ENCODE measurements around the gene ERICH6.

The ERICH6 gene

GRCh38 chr3:150673966-150674365 is 29.8 kb downstream of the ERICH6 start:
- H3K79me1 ChIP-seq (ENCODE audit: low read length), result no peaks in the 10 kb centered on the region
- no peaks in the 10 kb centered on the region for H3K79me2 ChIP-seq (ENCODE audit: control insufficient read depth, insufficient read depth, low read length, poor library complexity)
- H2AFZ ChIP-seq (ENCODE audit: insufficient read depth, low read length, poor library complexity), result no peak overlapping the region
- no peak overlapping the region for H4K12ac ChIP-seq (ENCODE audit: low read depth, low read length)
- H3K9ac ChIP-seq (ENCODE audit: low read length), result no peak overlapping the region
- no peak overlapping the region for H3K23ac ChIP-seq (ENCODE audit: low read length)
- no peak overlapping the region for H3K4me3 ChIP-seq (ENCODE audit: low read depth, low read length)
- no peaks in the 10 kb centered on the region for H3K36me3 ChIP-seq (ENCODE audit: control insufficient read depth in 1 of 2, insufficient read depth in 2 of 2, low read length in 2 of 2)
- H2AK5ac ChIP-seq (ENCODE audit: low read length), result no peak overlapping the region
- no peak for DNase-seq
- no CpG with 5 or more reads among the region's 3 CpGs for WGBS (ENCODE audit: extremely low coverage, insufficient coverage, insufficient read length)
- H3K4ac ChIP-seq (ENCODE audit: low read depth, low read length), result no peak overlapping the region
- no peak overlapping the region for H2BK120ac ChIP-seq (ENCODE audit: insufficient read depth, low read length, poor library complexity)
- no peak overlapping the region for H3K14ac ChIP-seq (ENCODE audit: low read length)
- H3K27ac ChIP-seq (ENCODE audit: low read depth, low read length), result no peak overlapping the region
- H2BK5ac ChIP-seq (ENCODE audit: low read depth, low read length, poor library complexity), result no peak overlapping the region
- no peak overlapping the region for H4K91ac ChIP-seq (ENCODE audit: low read depth, low read length)
- H3K18ac ChIP-seq (ENCODE audit: low read length), result no peak overlapping the region
- H3K9me3 ChIP-seq (ENCODE audit: insufficient read depth, low read depth, low read length), result peaks cover 3% of the 10 kb centered on the region
- H2BK12ac ChIP-seq (ENCODE audit: low read length), result no peak overlapping the region
- no peaks in the 10 kb centered on the region for H3K4me1 ChIP-seq (ENCODE audit: control insufficient read depth in 1 of 2, insufficient read depth in 2 of 2, low read length in 2 of 2)
- no peak overlapping the region for H3K4me2 ChIP-seq (ENCODE audit: low read length)
- H4K8ac ChIP-seq (ENCODE audit: low read depth, low read length), result no peak overlapping the region
- H3K27me3 ChIP-seq (ENCODE audit: insufficient read depth, low read length), result no peaks in the 10 kb centered on the region

GRCh38 chr3:150666167-150666566 is 37.6 kb downstream of the ERICH6 start:
- no peak overlapping the region for H3K27ac ChIP-seq (ENCODE audit: low read depth, low read length)
- H4K12ac ChIP-seq (ENCODE audit: low read depth, low read length), result no peak overlapping the region
- no peak overlapping the region for H2BK5ac ChIP-seq (ENCODE audit: low read depth, low read length, poor library complexity)
- H3K18ac ChIP-seq (ENCODE audit: low read length), result no peak overlapping the region
- H3K27me3 ChIP-seq (ENCODE audit: insufficient read depth, low read length), result no peaks in the 10 kb centered on the region
- H3K23ac ChIP-seq (ENCODE audit: low read length), result no peak overlapping the region
- H4K8ac ChIP-seq (ENCODE audit: low read depth, low read length), result no peak overlapping the region
- H3K9ac ChIP-seq (ENCODE audit: low read length), result no peak overlapping the region
- DNase-seq, result no peak
- H2BK120ac ChIP-seq (ENCODE audit: insufficient read depth, low read length, poor library complexity), result peak overlapping the region; percentile 33
- no peaks in the 10 kb centered on the region for H3K9me3 ChIP-seq (ENCODE audit: insufficient read depth, low read depth, low read length)
- H3K4me2 ChIP-seq (ENCODE audit: low read length), result no peak overlapping the region
- no peaks in the 10 kb centered on the region for H3K36me3 ChIP-seq (ENCODE audit: control insufficient read depth in 1 of 2, insufficient read depth in 2 of 2, low read length in 2 of 2)
- H3K4me3 ChIP-seq (ENCODE audit: low read depth, low read length), result no peak overlapping the region
- H2BK12ac ChIP-seq (ENCODE audit: low read length), result no peak overlapping the region
- no peaks in the 10 kb centered on the region for H3K4me1 ChIP-seq (ENCODE audit: control insufficient read depth in 1 of 2, insufficient read depth in 2 of 2, low read length in 2 of 2)
- WGBS (ENCODE audit: extremely low coverage, insufficient coverage, insufficient read length), result no CpG with 5 or more reads among the region's 5 CpGs
- no peaks in the 10 kb centered on the region for H3K79me1 ChIP-seq (ENCODE audit: low read length)
- H4K91ac ChIP-seq (ENCODE audit: low read depth, low read length), result no peak overlapping the region
- H3K79me2 ChIP-seq (ENCODE audit: control insufficient read depth, insufficient read depth, low read length, poor library complexity), result peaks cover 1% of the 10 kb centered on the region
- no peak overlapping the region for H3K4ac ChIP-seq (ENCODE audit: low read depth, low read length)
- H2AK5ac ChIP-seq (ENCODE audit: low read length), result no peak overlapping the region
- H2AFZ ChIP-seq (ENCODE audit: insufficient read depth, low read length, poor library complexity), result no peak overlapping the region
- H3K14ac ChIP-seq (ENCODE audit: low read length), result no peak overlapping the region

- Histone ChIP-seq H2AFZ (ENCODE audit: insufficient read depth, low read length, poor library complexity) (no peak overlapping the region), H3K23ac (ENCODE audit: low read length) (no peak overlapping the region), H4K91ac (ENCODE audit: low read depth, low read length) (peak overlapping the region; percentile 13), H3K14ac (ENCODE audit: low read length) (no peak overlapping the region), H2AK5ac (ENCODE audit: low read length) (no peak overlapping the region), H3K4me3 (ENCODE audit: low read depth, low read length) (no peak overlapping the region), H3K4me1 (ENCODE audit: control insufficient read depth in 1 of 2, insufficient read depth in 2 of 2, low read length in 2 of 2) (no peaks in the 10 kb centered on the region), H3K4ac (ENCODE audit: low read depth, low read length) (no peak overlapping the region), H3K18ac (ENCODE audit: low read length) (no peak overlapping the region), H2BK12ac (ENCODE audit: low read length) (no peak overlapping the region), H3K27ac (ENCODE audit: low read depth, low read length) (no peak overlapping the region), H2BK5ac (ENCODE audit: low read depth, low read length, poor library complexity) (no peak overlapping the region), H3K36me3 (ENCODE audit: control insufficient read depth in 1 of 2, insufficient read depth in 2 of 2, low read length in 2 of 2) (no peaks in the 10 kb centered on the region), H3K79me1 (ENCODE audit: low read length) (no peaks in the 10 kb centered on the region), H3K27me3 (ENCODE audit: insufficient read depth, low read length) (no peaks in the 10 kb centered on the region), H4K8ac (ENCODE audit: low read depth, low read length) (no peak overlapping the region), H3K9ac (ENCODE audit: low read length) (no peak overlapping the region), H3K9me3 (ENCODE audit: insufficient read depth, low read depth, low read length) (no peaks in the 10 kb centered on the region), H3K79me2 (ENCODE audit: control insufficient read depth, insufficient read depth, low read length, poor library complexity) (peaks cover 1% of the 10 kb centered on the region), H2BK120ac (ENCODE audit: insufficient read depth, low read length, poor library complexity) (no peak overlapping the region), H4K12ac (ENCODE audit: low read depth, low read length) (no peak overlapping the region), H3K4me2 (ENCODE audit: low read length) (no peak overlapping the region)
- peak; percentile 71 to 80 for DNase-seq
- no CpG with 5 or more reads among the region's 8 CpGs for WGBS (ENCODE audit: extremely low coverage, insufficient coverage, insufficient read length)
Observed at GRCh38 chr3:150663461-150663860, 40.3 kb downstream of the ERICH6 start.

- DNase-seq, result peak in 1 of 2 donors; percentile 52
- Histone ChIP-seq H4K8ac (ENCODE audit: low read depth, low read length) (no peak overlapping the region), H3K4me1 (ENCODE audit: control insufficient read depth in 1 of 2, insufficient read depth in 2 of 2, low read length in 2 of 2) (no peaks in the 10 kb centered on the region), H3K4me2 (ENCODE audit: low read length) (no peak overlapping the region), H2AFZ (ENCODE audit: insufficient read depth, low read length, poor library complexity) (no peak overlapping the region), H3K4ac (ENCODE audit: low read depth, low read length) (no peak overlapping the region), H2BK12ac (ENCODE audit: low read length) (no peak overlapping the region), H3K27ac (ENCODE audit: low read depth, low read length) (no peak overlapping the region), H2AK5ac (ENCODE audit: low read length) (no peak overlapping the region), H3K23ac (ENCODE audit: low read length) (no peak overlapping the region), H3K27me3 (ENCODE audit: insufficient read depth, low read length) (no peaks in the 10 kb centered on the region), H3K9ac (ENCODE audit: low read length) (no peak overlapping the region), H3K18ac (ENCODE audit: low read length) (no peak overlapping the region), H4K12ac (ENCODE audit: low read depth, low read length) (no peak overlapping the region), H3K9me3 (ENCODE audit: insufficient read depth, low read depth, low read length) (no peaks in the 10 kb centered on the region), H4K91ac (ENCODE audit: low read depth, low read length) (no peak overlapping the region), H2BK5ac (ENCODE audit: low read depth, low read length, poor library complexity) (no peak overlapping the region), H3K79me2 (ENCODE audit: control insufficient read depth, insufficient read depth, low read length, poor library complexity) (peaks cover 1% of the 10 kb centered on the region), H2BK120ac (ENCODE audit: insufficient read depth, low read length, poor library complexity) (no peak overlapping the region), H3K4me3 (ENCODE audit: low read depth, low read length) (no peak overlapping the region), H3K14ac (ENCODE audit: low read length) (no peak overlapping the region), H3K79me1 (ENCODE audit: low read length) (no peaks in the 10 kb centered on the region), H3K36me3 (ENCODE audit: control insufficient read depth in 1 of 2, insufficient read depth in 2 of 2, low read length in 2 of 2) (no peaks in the 10 kb centered on the region)
- WGBS (ENCODE audit: extremely low coverage, insufficient coverage, insufficient read length), result no CpG with 5 or more reads among the region's 7 CpGs
Observed at GRCh38 chr3:150662410-150663200, 41.1 kb downstream of the ERICH6 start.

Measured in trophoblast cell (in vitro differentiated cells and primary cell).